Endothelial cell of umbilical vein (primary cell): ENCODE data around the gene LYPD1. TPM values are rescaled to one million over a fixed set of nuclear protein-coding genes. Genes with fewer than 3 reads are reported as not detected.

Experiments
- BruUV-seq: library from RNA; stranded (reverse); fragments of 400-500 nt; replicated peaks from 2 replicates; lab custom pipeline; 2021; lab: Mats Ljungman, UMichigan
- CTCF ChIA-PET: fragments of 300-600, 350-600 bp; sonication (Branson Sonifier 250); formaldehyde crosslinking; loops from one replicate; lab custom pipeline; 2021; ENCODE audit warnings: antibody characterized with exemption, inconsistent platforms; lab: Charles Lee
- POLR2A ChIA-PET: fragments of 300-600, 350-600 bp; sonication (Branson Sonifier 250); formaldehyde crosslinking; loops from one replicate; lab custom pipeline; 2021; ENCODE audit warnings: antibody characterized with exemption, inconsistent platforms; lab: Charles Lee
- DNase-seq: peaks from one replicate; pipeline ENCODE4 v3.0.0-alpha.2; 2011; ENCODE audit warnings: low read depth, low spot score
- FAIRE-seq: peaks from 2 replicates; lab custom pipeline; 2011; peaks lifted over from hg19 to GRCh38; lab: Jason Lieb, UNC
- H2AFZ ChIP-seq: 2 replicates; pipeline ENCODE4 v1.6.0; 2012; ENCODE audit warnings: low read depth, low read length, control low read depth, inconsistent platforms
- H3K27ac ChIP-seq: 2 replicates; pipeline ENCODE4 v1.5.1; 2011; ENCODE audit warnings: low read depth, mild to moderate bottlenecking, control low read depth, low read length, moderate library complexity; ENCODE audit not compliant: insufficient read depth
- H3K27me3 ChIP-seq, 2 experiments: 2 replicates each; pipeline versions ENCODE4 v1.6.0 to v1.6.1; 2011; ENCODE audit warnings: low read length in 2 of 2, mixed read lengths in 1 of 2; ENCODE audit not compliant: control insufficient read depth in 2 of 2, insufficient read depth in 2 of 2
- H3K36me3 ChIP-seq, 2 experiments: 2 replicates in 1 of 2; 3 replicates in 1 of 2; pipeline ENCODE4 v1.5.1; 2011; ENCODE audit warnings: low read length in 2 of 2, mild to moderate bottlenecking in 1 of 2, moderate library complexity in 1 of 2; ENCODE audit not compliant: control insufficient read depth in 2 of 2, insufficient read depth in 2 of 2; ENCODE audit errors: extremely low read depth in 1 of 2
- H3K4me1 ChIP-seq: 3 replicates; pipeline ENCODE4 v1.5.1; 2011; ENCODE audit warnings: mild to moderate bottlenecking, low read length; ENCODE audit not compliant: control insufficient read depth, insufficient read depth; ENCODE audit errors: extremely low read depth
- H3K4me2 ChIP-seq: 2 replicates; pipeline ENCODE4 v1.6.1; 2011; ENCODE audit warnings: low read length, control low read depth, mixed read lengths; ENCODE audit not compliant: insufficient read depth
- H3K4me3 ChIP-seq, 3 experiments: fragments of 200-600 bp in 1 of 3; sonication (generic), shearing (Covaris generic) in 1 of 3; replicated peaks in 1 of 3; 2 replicates each; pipeline ENCODE4 v1.5.1; 2011 to 2016; ENCODE audit warnings: control low read depth in 3 of 3, low read length in 3 of 3, mild to moderate bottlenecking in 2 of 3, inconsistent platforms in 1 of 3, low read depth in 1 of 3, moderate library complexity in 1 of 3; ENCODE audit not compliant: insufficient read depth in 1 of 3
- H3K79me2 ChIP-seq: 2 replicates; pipeline ENCODE4 v1.6.0; 2012; ENCODE audit warnings: low read length, inconsistent platforms; ENCODE audit not compliant: control insufficient read depth, insufficient read depth
- H3K9ac ChIP-seq: replicated peaks from 2 replicates; pipeline ENCODE3; 2011; ENCODE audit warnings: low read length, control low read depth; ENCODE audit not compliant: insufficient read depth; ENCODE audit errors: extremely low read depth
- H3K9me1 ChIP-seq: replicated peaks from 3 replicates; pipeline ENCODE4 v1.6.0; 2011; ENCODE audit warnings: mild to moderate bottlenecking, low read length; ENCODE audit not compliant: control insufficient read depth, insufficient read depth; ENCODE audit errors: extremely low read depth
- H3K9me3 ChIP-seq: replicated peaks from 2 replicates; pipeline ENCODE4 v1.5.1; 2012; ENCODE audit warnings: low read length, inconsistent platforms; ENCODE audit not compliant: control insufficient read depth, insufficient read depth
- H4K20me1 ChIP-seq: replicated peaks from 2 replicates; pipeline ENCODE3; 2011; ENCODE audit warnings: mild to moderate bottlenecking, low read length; ENCODE audit not compliant: control insufficient read depth, insufficient read depth; ENCODE audit errors: extremely low read depth
- EZH2 ChIP-seq: IDR thresholded peaks from 2 replicates; pipeline ENCODE4 v1.6.1; 2012; ENCODE audit warnings: borderline replicate concordance, low read depth, mild to moderate bottlenecking, moderate library complexity, low read length, inconsistent platforms; ENCODE audit not compliant: severe bottlenecking
- FOS ChIP-seq: IDR thresholded peaks from 2 replicates; pipeline ENCODE4 v1.6.1; 2011; ENCODE audit warnings: mild to moderate bottlenecking, low read length, moderate library complexity, borderline replicate concordance; ENCODE audit not compliant: insufficient read depth
- GATA2 ChIP-seq: IDR thresholded peaks from 2 replicates; pipeline ENCODE4 v1.7.0; 2011; ENCODE audit warnings: low read depth, mild to moderate bottlenecking, moderate library complexity, mixed read lengths, low read length; ENCODE audit not compliant: insufficient read length, insufficient read depth
- JUN ChIP-seq: IDR thresholded peaks from 2 replicates; pipeline ENCODE4 v1.6.1; 2011; ENCODE audit warnings: borderline replicate concordance, low read depth; ENCODE audit not compliant: insufficient read length, insufficient read depth
- MYC ChIP-seq: IDR thresholded peaks from one replicate; pipeline ENCODE4 v1.6.1; 2011; ENCODE audit warnings: mild to moderate bottlenecking, low read depth, low read length
- POLR2A ChIP-seq: IDR thresholded peaks from 2 replicates; pipeline ENCODE4 v1.6.1; 2012; ENCODE audit warnings: low read depth, mild to moderate bottlenecking, control low read depth, low read length
- POLR2AphosphoS5 ChIP-seq: IDR thresholded peaks from 2 replicates; pipeline ENCODE4 v1.6.1; 2012; ENCODE audit warnings: low read depth, mild to moderate bottlenecking, control low read depth, low read length, moderate library complexity; ENCODE audit not compliant: insufficient read depth
- dilution Hi-C: fragments of 300-500 bp; cut with MboI; formaldehyde crosslinking; loops from one replicate; pipeline ENCODE4 v1.15.0; 2019; ENCODE audit warnings: low sequenced_read_pairs; ENCODE audit not compliant: extremely low pct_ligation_motif_present
- intact Hi-C: fragments of 100-400 bp; cut with micrococcal nuclease; formaldehyde crosslinking; loops from one replicate; pipeline ENCODE4 v1.10.0; 2022
- polyA plus RNA-seq, 4 experiments: library from polyadenylated mRNA; depleted of rRNA in 3 of 4; stranded (reverse) in 3 of 4; unstranded in 1 of 4; fragments of >200 nt; gene quantifications; 2 replicates each; pipeline versions ENCODE4 v1.2.1 to v1.2.3, GENCODE V29; 2011 to 2012; ENCODE audit warnings: missing spikeins in 1 of 4
- total RNA-seq: library from RNA; stranded (reverse); gene quantifications from 2 replicates; pipeline ENCODE4 v1.2.3, GENCODE V29; 2021
- TF ChIP-seq, protein P1 (sequence below), 2 donors: IDR thresholded peaks; 1 replicate in 1 of 2; 2 replicates in 1 of 2; pipeline ENCODE4 v1.5.1; 2011; ENCODE audit warnings: low read length in 2 of 2, mild to moderate bottlenecking in 2 of 2, moderate library complexity in 2 of 2, control low read depth in 1 of 2, inconsistent platforms in 1 of 2, low read depth in 1 of 2; ENCODE audit not compliant: insufficient read depth in 1 of 2; ENCODE audit errors: extremely low read depth in 1 of 2
- TF ChIP-seq, protein P2 (sequence below): IDR thresholded peaks from 2 replicates; pipeline ENCODE4 v1.6.1; 2011; ENCODE audit not compliant: insufficient read depth, insufficient read length

Gene LYPD1
- total and polyA plus RNA-seq, 2 donors (not counting 3 experiments of a cell fraction or from before 2014, with no cell fraction given): 76.6 to 105 TPM

DNA sequence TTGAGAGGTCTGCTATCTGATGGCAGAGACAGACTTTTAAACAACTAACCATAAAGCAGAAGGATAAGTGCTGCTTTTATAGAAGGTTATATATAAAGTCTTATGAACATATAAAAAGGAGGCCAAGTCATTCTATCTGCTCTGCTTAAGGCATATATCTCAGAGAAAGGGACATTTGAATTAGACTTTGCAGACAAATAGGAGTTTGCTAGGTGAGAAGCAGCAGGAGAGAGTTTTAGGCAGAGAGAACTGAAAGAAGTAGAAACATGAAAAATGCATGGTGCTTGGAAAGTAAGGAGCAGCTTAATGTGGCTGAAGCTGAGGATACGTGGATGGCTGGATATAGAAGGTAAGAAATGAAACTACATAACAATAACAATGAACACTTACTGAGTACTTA, 65.4 kb downstream of the LYPD1 start:
- intact Hi-C loops: no loop called here
- no peak overlapping the region for H3K9ac ChIP-seq
- ChIA-PET CTCF (no interaction called here), POLR2A (no interaction called here)
- TF ChIP-seq FOS (no peak), POLR2A (no peak)
- no peak overlapping the region for H3K4me2 ChIP-seq
- no TSS peak for BruUV-seq
- no peaks in the 10 kb centered on the region for H3K9me3 ChIP-seq
- no peaks in the 10 kb centered on the region for H4K20me1 ChIP-seq
- no peak overlapping the region for H3K27ac ChIP-seq
- H3K9me1 ChIP-seq: no peaks in the 10 kb centered on the region
- H3K4me3 ChIP-seq: no peak overlapping the region
- H3K4me1 ChIP-seq: no peaks in the 10 kb centered on the region
- no peaks in the 10 kb centered on the region for H3K27me3 ChIP-seq
- FAIRE-seq (no peak), DNase-seq (no peak)
- no peaks in the 10 kb centered on the region for H3K79me2 ChIP-seq
- H2AFZ ChIP-seq: no peak overlapping the region
- no peaks in the 10 kb centered on the region for H3K36me3 ChIP-seq
- dilution Hi-C loops: no loop called here

DNA sequence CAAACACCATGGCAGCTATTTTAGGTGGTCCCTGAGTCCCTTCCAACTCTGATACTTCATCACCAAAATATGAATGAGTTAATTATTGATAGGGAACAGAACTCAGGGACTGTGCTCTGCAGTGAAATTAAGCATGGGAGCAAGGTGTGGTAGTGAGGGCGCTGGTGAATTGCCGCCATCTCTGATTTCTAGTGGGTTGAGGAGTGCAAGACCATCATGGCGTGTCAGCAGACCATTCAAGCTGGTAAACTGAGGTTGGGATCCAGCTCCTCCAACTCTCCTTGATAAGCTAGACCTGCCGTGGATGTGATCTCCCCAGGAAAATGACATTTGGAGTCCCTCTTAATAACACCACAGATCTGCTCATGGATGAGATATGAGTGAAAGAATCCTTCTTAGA, 70.4 kb downstream of the LYPD1 start:
- CTCF ChIA-PET: no interaction called here
- DNase-seq: no peak
- TF ChIP-seq EZH2 (no peak), POLR2AphosphoS5 (no peak), JUN (no peak), FOS (no peak), POLR2A (no peak), GATA2 (no peak), MYC (no peak)
- TF ChIP-seq, protein P1, sequence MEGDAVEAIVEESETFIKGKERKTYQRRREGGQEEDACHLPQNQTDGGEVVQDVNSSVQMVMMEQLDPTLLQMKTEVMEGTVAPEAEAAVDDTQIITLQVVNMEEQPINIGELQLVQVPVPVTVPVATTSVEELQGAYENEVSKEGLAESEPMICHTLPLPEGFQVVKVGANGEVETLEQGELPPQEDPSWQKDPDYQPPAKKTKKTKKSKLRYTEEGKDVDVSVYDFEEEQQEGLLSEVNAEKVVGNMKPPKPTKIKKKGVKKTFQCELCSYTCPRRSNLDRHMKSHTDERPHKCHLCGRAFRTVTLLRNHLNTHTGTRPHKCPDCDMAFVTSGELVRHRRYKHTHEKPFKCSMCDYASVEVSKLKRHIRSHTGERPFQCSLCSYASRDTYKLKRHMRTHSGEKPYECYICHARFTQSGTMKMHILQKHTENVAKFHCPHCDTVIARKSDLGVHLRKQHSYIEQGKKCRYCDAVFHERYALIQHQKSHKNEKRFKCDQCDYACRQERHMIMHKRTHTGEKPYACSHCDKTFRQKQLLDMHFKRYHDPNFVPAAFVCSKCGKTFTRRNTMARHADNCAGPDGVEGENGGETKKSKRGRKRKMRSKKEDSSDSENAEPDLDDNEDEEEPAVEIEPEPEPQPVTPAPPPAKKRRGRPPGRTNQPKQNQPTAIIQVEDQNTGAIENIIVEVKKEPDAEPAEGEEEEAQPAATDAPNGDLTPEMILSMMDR (IDR thresholded peaks at IDR 0.05; ENCODE audit: extremely low read depth in 1 of 2, insufficient read depth in 1 of 2, low read depth in 1 of 2, low read length in 2 of 2): no peak
- TF ChIP-seq, protein P2, sequence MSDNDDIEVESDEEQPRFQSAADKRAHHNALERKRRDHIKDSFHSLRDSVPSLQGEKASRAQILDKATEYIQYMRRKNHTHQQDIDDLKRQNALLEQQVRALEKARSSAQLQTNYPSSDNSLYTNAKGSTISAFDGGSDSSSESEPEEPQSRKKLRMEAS: no peak
- intact Hi-C loops: no loop called here
- no peak for FAIRE-seq
- Histone ChIP-seq H3K9me1 (no peaks in the 10 kb centered on the region), H3K27ac (no peak overlapping the region), H2AFZ (no peak overlapping the region), H3K9me3 (no peaks in the 10 kb centered on the region), H3K36me3 (no peaks in the 10 kb centered on the region), H4K20me1 (no peaks in the 10 kb centered on the region), H3K4me2 (no peak overlapping the region), H3K4me3 (no peak overlapping the region), H3K4me1 (no peaks in the 10 kb centered on the region), H3K9ac (no peak overlapping the region), H3K27me3 (no peaks in the 10 kb centered on the region), H3K79me2 (no peaks in the 10 kb centered on the region)
- POLR2A ChIA-PET: no interaction called here
- BruUV-seq: no TSS peak
- dilution Hi-C loops: no loop called here
